ENCODE data around the gene YAP1.

The YAP1 gene

DNA sequence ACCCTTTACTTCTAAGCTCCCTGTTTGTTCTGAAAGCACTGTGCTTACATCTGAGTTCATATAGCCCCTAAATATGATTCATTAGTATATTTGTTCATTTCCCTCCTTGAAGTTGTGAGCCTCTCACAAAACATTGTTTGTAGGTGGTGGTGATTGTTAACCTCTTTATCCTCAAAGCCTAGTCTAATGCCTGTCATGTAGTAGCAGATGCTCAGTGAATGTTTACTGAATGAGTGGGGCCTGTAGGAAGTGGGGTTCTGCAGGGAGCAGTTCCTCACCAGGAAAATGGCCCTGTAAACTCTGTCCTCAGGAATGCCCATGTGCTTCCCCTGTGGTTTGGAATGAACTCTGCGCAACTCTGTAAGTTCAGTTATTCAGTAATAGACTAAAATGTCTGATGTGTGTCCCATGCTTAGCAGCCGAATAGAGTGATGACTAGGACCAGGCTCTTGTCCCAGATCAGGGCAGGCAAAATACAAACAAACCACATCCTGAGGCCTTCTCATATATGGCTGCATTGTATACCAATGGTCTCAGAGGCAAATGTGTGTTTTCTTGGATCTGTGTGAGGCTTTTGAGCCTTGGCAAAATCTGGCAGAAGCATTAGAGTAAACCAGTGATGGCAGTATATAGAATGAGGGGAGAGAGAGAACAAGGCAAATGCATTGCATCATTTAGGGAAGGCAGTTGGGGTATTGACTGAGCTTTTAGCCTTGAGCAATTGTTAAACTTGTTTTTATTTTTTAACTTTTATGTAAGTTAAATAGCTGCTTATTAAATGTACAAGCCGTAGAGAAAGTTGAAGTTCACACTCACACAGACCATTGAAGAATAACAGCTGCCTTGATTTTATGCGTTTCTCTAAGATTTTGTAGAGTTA lies 115.7 kb downstream of the YAP1 start:
- Histone ChIP-seq H3K4me1 (ENCODE audit: control insufficient read depth, insufficient read depth, low read length) (peaks cover 23% of the 10 kb centered on the region), H3K9ac (ENCODE audit: low read length) (no peak overlapping the region), H3K27me3 (ENCODE audit: control insufficient read depth, insufficient read depth, low read length) (no peaks in the 10 kb centered on the region), H3K4me3 (ENCODE audit: low read depth, low read length) (no peak overlapping the region), H3K27ac (ENCODE audit: low read depth, low read length) (peak overlapping the region; percentile 42; the same call in 1 of the 2 replicates), H3K9me3 (ENCODE audit: control insufficient read depth, insufficient read depth, low read depth, low read length) (no peaks in the 10 kb centered on the region), H3K36me3 (ENCODE audit: control insufficient read depth, insufficient read depth, low read length) (peaks cover 57% of the 10 kb centered on the region)

DNA sequence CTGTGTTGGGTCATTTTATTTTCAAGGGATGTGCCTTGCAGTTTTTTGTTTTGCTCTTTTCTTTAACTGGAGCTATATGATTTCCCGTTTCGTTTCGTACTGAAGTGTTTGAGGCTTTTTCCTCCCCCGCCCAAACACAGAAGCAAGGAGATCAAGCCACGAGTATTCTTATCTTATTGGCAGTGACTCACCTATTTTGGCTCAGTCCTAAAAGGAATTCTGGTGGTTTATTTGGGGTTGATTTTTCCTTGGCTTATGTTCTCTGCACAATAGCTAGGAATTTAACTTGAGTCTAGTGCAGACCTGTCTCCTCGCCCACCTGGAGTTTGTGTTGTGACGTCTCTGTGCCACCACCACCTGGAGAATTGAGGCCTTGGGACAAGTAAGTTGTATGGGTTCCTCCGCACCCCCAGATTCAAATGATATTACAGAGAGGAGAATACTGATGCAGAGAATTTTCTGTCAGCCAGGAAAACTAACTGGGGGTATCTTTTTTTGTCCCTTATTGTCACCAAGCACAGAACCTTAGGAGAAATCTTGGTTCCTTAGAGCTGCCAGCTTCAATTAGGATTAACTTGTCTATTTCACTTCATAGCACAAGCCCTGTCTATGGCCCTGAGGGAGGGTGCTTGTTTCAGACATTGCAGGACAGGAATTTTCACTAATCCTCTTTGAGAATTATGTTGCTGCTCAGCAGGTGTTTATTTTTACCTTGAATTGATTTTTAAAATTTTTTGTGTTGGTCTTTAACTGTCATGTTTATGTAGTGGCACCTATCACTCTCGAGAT lies 116.6 kb downstream of the YAP1 start:
- no peak overlapping the region for H3K9ac ChIP-seq (ENCODE audit: low read length)
- peak overlapping the region; percentile 42; the same call in 1 of the 2 replicates for H3K27ac ChIP-seq (ENCODE audit: low read depth, low read length)
- H3K4me1 ChIP-seq (ENCODE audit: control insufficient read depth, insufficient read depth, low read length), result peaks cover 23% of the 10 kb centered on the region

GRCh38 chr11:102229510-102230123 lies 119.4 kb downstream of the YAP1 start:
- no peak overlapping the region for H3K4me3 ChIP-seq (ENCODE audit: low read depth, low read length)

More for the DNA sequence above, 116.6 kb downstream of the YAP1 start:
- Histone ChIP-seq H3K4me3 (ENCODE audit: low read depth, low read length) (no peak overlapping the region), H3K27me3 (ENCODE audit: control insufficient read depth, insufficient read depth, low read length) (no peaks in the 10 kb centered on the region), H3K9me3 (ENCODE audit: control insufficient read depth, insufficient read depth, low read depth, low read length) (no peaks in the 10 kb centered on the region), H3K36me3 (ENCODE audit: control insufficient read depth, insufficient read depth, low read length) (peaks cover 56% of the 10 kb centered on the region)

GRCh38 chr11:102230186-102230585 lies 119.9 kb downstream of the YAP1 start:
- H3K4me3 ChIP-seq (ENCODE audit: low read depth, low read length), result no peak overlapping the region
- H3K9me3 ChIP-seq (ENCODE audit: control insufficient read depth, insufficient read depth, low read depth, low read length), result no peaks in the 10 kb centered on the region
- no peak overlapping the region for H3K27ac ChIP-seq (ENCODE audit: low read depth, low read length)
- peaks cover 42% of the 10 kb centered on the region for H3K36me3 ChIP-seq (ENCODE audit: control insufficient read depth, insufficient read depth, low read length)
- H3K9ac ChIP-seq (ENCODE audit: low read length), result no peak overlapping the region
- peaks cover 31% of the 10 kb centered on the region for H3K4me1 ChIP-seq (ENCODE audit: control insufficient read depth, insufficient read depth, low read length)
- H3K27me3 ChIP-seq (ENCODE audit: control insufficient read depth, insufficient read depth, low read length), result no peaks in the 10 kb centered on the region

More at GRCh38 chr11:102229510-102230123, 119.4 kb downstream of the YAP1 start:
- Histone ChIP-seq H3K27me3 (ENCODE audit: control insufficient read depth, insufficient read depth, low read length) (no peaks in the 10 kb centered on the region), H3K4me1 (ENCODE audit: control insufficient read depth, insufficient read depth, low read length) (peaks cover 26% of the 10 kb centered on the region), H3K9me3 (ENCODE audit: control insufficient read depth, insufficient read depth, low read depth, low read length) (no peaks in the 10 kb centered on the region), H3K36me3 (ENCODE audit: control insufficient read depth, insufficient read depth, low read length) (peaks cover 42% of the 10 kb centered on the region), H3K9ac (ENCODE audit: low read length) (no peak overlapping the region), H3K27ac (ENCODE audit: low read depth, low read length) (no peak overlapping the region)

DNA sequence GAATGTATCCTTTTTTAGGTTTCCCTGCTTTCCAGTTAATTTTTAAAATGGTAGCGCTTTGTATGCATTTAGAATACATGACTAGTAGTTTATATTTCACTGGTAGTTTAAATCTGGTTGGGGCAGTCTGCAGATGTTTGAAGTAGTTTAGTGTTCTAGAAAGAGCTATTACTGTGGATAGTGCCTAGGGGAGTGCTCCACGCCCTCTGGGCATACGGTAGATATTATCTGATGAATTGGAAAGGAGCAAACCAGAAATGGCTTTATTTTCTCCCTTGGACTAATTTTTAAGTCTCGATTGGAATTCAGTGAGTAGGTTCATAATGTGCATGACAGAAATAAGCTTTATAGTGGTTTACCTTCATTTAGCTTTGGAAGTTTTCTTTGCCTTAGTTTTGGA lies 120.7 kb downstream of the YAP1 start:
- peaks cover 31% of the 10 kb centered on the region for H3K4me1 ChIP-seq (ENCODE audit: control insufficient read depth, insufficient read depth, low read length)
- peaks cover 37% of the 10 kb centered on the region for H3K36me3 ChIP-seq (ENCODE audit: control insufficient read depth, insufficient read depth, low read length)
- H3K27ac ChIP-seq (ENCODE audit: low read depth, low read length), result no peak overlapping the region
- no peak overlapping the region for H3K4me3 ChIP-seq (ENCODE audit: low read depth, low read length)
- H3K9me3 ChIP-seq (ENCODE audit: control insufficient read depth, insufficient read depth, low read depth, low read length), result no peaks in the 10 kb centered on the region
- no peaks in the 10 kb centered on the region for H3K27me3 ChIP-seq (ENCODE audit: control insufficient read depth, insufficient read depth, low read length)
- H3K9ac ChIP-seq (ENCODE audit: low read length), result no peak overlapping the region

- Histone ChIP-seq H3K4me1 (ENCODE audit: control insufficient read depth, insufficient read depth, low read length) (peaks cover 17% of the 10 kb centered on the region), H3K27me3 (ENCODE audit: control insufficient read depth, insufficient read depth, low read length) (no peaks in the 10 kb centered on the region), H3K9me3 (ENCODE audit: control insufficient read depth, insufficient read depth, low read depth, low read length) (no peaks in the 10 kb centered on the region), H3K27ac (ENCODE audit: low read depth, low read length) (peak overlapping the region; percentile 63; the same call in 1 of the 2 replicates), H3K9ac (ENCODE audit: low read length) (no peak overlapping the region), H3K36me3 (ENCODE audit: control insufficient read depth, insufficient read depth, low read length) (peaks cover 13% of the 10 kb centered on the region), H3K4me3 (ENCODE audit: low read depth, low read length) (no peak overlapping the region)
Observed at GRCh38 chr11:102234779-102235439, 124.7 kb downstream of the YAP1 start.

DNA sequence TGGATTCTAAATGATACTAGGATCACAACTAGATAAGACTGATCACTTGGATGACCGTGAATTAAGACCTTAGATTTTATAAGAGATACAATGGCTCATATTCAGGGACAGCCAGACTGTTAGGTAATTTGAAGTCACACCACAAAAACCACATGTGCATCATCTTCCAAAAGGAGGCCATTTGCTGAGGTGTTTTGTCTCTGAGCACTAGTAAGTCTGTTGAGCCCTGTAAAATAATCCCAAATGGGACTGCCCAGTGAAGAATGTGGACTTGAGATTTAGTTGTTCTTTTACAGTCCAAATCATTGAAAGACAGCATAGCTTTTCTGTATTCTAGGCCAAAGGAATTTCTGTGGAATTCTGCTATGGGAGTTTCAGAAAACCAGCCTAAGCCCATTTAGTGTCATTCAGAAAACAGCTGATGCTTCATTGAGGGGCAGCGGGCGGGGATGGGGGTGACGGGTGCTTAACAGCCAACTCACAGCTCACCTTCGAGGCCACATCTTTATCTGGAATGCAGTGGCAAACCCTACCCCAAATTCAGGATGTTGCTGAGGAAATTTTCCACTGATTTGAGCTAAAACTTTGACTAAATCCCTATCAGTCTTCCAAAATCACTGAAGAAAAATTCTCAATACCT lies 127.0 kb downstream of the YAP1 start:
- Histone ChIP-seq H3K4me3 (ENCODE audit: low read depth, low read length) (no peak overlapping the region), H3K36me3 (ENCODE audit: control insufficient read depth, insufficient read depth, low read length) (peaks cover 3% of the 10 kb centered on the region; the same call in 1 of the 2 replicates), H3K4me1 (ENCODE audit: control insufficient read depth, insufficient read depth, low read length) (peaks cover 17% of the 10 kb centered on the region), H3K27me3 (ENCODE audit: control insufficient read depth, insufficient read depth, low read length) (no peaks in the 10 kb centered on the region), H3K9ac (ENCODE audit: low read length) (no peak overlapping the region), H3K9me3 (ENCODE audit: control insufficient read depth, insufficient read depth, low read depth, low read length) (no peaks in the 10 kb centered on the region), H3K27ac (ENCODE audit: low read depth, low read length) (no peak overlapping the region)

DNA sequence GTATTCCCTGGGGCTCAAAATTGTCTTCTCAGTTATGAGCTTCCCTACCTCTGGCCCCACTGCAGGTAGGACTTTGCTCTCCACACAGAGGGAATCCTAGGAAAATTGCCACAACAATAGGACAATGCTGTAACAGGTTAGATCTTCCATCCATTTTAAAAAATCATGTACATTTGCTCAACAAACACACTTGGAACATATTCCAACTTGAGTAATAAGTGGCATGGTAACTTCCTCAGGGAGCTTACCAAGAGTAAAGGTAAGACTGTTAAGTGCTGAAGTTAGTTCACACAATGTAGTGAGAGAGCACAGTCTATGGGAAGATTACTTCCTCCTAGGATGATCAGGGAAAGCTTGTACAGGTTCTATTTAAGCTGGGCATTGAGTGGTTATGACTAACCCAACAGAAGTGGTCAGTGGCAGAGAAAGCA lies 128.2 kb downstream of the YAP1 start:
- H3K9ac ChIP-seq (ENCODE audit: low read length), result no peak overlapping the region
- H3K36me3 ChIP-seq (ENCODE audit: control insufficient read depth, insufficient read depth, low read length), result peaks cover 2% of the 10 kb centered on the region; the same call in 1 of the 2 replicates
- no peak overlapping the region for H3K27ac ChIP-seq (ENCODE audit: low read depth, low read length)
- peaks cover 17% of the 10 kb centered on the region for H3K4me1 ChIP-seq (ENCODE audit: control insufficient read depth, insufficient read depth, low read length)
- no peaks in the 10 kb centered on the region for H3K9me3 ChIP-seq (ENCODE audit: control insufficient read depth, insufficient read depth, low read depth, low read length)
- H3K4me3 ChIP-seq (ENCODE audit: low read depth, low read length), result no peak overlapping the region
- H3K27me3 ChIP-seq (ENCODE audit: control insufficient read depth, insufficient read depth, low read length), result no peaks in the 10 kb centered on the region

DNA sequence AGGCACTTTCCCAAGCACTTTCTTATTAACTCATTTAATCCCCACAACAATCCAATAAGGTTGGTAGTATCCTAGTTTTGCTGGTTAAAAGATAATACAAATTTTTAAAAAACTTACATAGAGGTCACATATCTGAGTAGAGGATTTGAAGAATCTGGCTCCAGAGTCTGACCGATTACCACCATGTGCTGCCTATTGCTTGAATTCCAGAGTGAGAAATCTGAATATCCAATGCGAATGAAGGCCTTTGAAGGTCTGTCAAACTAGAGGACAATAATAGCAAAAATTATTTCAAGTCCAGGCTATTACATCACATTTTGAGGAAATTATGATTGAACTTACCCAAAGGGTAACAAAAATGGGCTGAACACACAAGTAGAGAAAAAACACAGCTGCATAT lies 129.2 kb downstream of the YAP1 start:
- no peaks in the 10 kb centered on the region for H3K36me3 ChIP-seq (ENCODE audit: control insufficient read depth, insufficient read depth, low read length)
- no peak overlapping the region for H3K4me3 ChIP-seq (ENCODE audit: low read depth, low read length)
- H3K27ac ChIP-seq (ENCODE audit: low read depth, low read length), result no peak overlapping the region
- H3K9me3 ChIP-seq (ENCODE audit: control insufficient read depth, insufficient read depth, low read depth, low read length), result no peaks in the 10 kb centered on the region
- peaks cover 16% of the 10 kb centered on the region for H3K4me1 ChIP-seq (ENCODE audit: control insufficient read depth, insufficient read depth, low read length)
- no peak overlapping the region for H3K9ac ChIP-seq (ENCODE audit: low read length)
- H3K27me3 ChIP-seq (ENCODE audit: control insufficient read depth, insufficient read depth, low read length), result no peaks in the 10 kb centered on the region

- Histone ChIP-seq H3K36me3 (ENCODE audit: control insufficient read depth, insufficient read depth, low read length) (no peaks in the 10 kb centered on the region), H3K27me3 (ENCODE audit: control insufficient read depth, insufficient read depth, low read length) (no peaks in the 10 kb centered on the region), H3K4me3 (ENCODE audit: low read depth, low read length) (no peak overlapping the region), H3K27ac (ENCODE audit: low read depth, low read length) (no peak overlapping the region), H3K9ac (ENCODE audit: low read length) (no peak overlapping the region), H3K9me3 (ENCODE audit: control insufficient read depth, insufficient read depth, low read depth, low read length) (no peaks in the 10 kb centered on the region), H3K4me1 (ENCODE audit: control insufficient read depth, insufficient read depth, low read length) (peaks cover 11% of the 10 kb centered on the region)
Observed at GRCh38 chr11:102239911-102240310, 129.7 kb downstream of the YAP1 start.

Data from HUES6 (cell line).